ENCODE measurements around the gene KLF7. TPM values are rescaled to one million over a fixed set of nuclear protein-coding genes. Genes with fewer than 3 reads are reported as not detected.

Gene KLF7
- polyA plus RNA-seq, 3 donors, result 9.4 to 40.7 (median 10.3) TPM

DNA sequence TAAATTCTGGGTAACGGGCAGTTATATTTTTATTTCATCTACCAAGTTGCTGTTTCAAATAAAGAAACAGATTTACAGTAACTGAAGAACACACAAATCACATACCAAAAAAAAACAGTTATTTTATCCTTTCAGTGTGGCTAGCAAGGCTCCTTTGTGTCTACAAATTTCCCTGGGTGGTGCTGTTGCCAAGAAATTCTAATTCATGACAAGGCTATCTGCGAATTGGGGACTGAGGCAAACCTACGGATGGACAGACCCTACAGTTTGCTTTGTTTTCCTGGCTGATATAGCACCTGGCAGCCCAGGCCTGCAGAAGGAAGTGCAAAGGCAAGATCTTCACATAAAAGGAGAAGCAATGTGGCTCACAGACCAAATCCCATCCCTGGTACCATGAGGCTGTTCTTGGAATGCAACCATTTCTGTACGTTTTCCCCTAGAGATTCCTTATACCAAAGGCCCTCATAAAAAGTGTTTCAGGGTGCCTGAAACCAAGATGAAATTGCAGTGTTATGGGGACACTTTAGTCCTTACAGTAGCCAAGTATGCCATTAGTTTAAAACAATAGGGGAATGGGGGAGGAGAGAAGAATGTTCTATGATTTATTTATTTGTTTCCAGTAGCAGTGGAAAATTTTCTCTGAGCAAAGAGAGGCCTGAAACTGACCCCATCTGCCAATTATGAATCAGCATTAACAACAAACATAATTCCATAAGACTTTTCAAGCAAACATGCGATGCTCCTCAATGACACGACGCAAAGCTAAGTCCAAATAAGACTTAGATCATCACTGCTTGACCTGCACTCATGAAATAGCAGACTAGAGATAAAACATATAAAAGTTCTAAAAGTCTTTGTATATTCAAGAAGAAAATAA, 4.3 kb downstream of the KLF7 start:
- intact Hi-C loops (cut with micrococcal nuclease), result loop anchor here (5.0 to 10.0 kb wide), 3 partner anchors 81 to 343 kb away; no protein-coding TSS in a partner anchor
- TF ChIP-seq CTCF (IDR thresholded peaks at IDR 0.05), result no peak
- peaks cover 0 to 2% (median 0%) of the 10 kb centered on the region in 7 donors for H3K9me3 Mint-ChIP-seq
- H3K4me3 Mint-ChIP-seq, result no peak overlapping the region
- 43% methylated on average over 2 of the region's 7 CpGs for WGBS (ENCODE audit: insufficient coverage)
- peak overlapping the region in 1 of 7 donors; percentile 1 for H3K27ac Mint-ChIP-seq
- Histone ChIP-seq H3K4me2 (replicated peaks; ENCODE audit: extremely low read depth, low read length, poor library complexity, severe bottlenecking) (no peak overlapping the region), H4K20me1 (ENCODE audit: insufficient read depth, low read length) (peaks cover 63% of the 10 kb centered on the region), H3K9ac (ENCODE audit: insufficient read depth, low read length, poor library complexity, severe bottlenecking) (no peak overlapping the region), H3K36me3 (replicated peaks in 1 of 2; ENCODE audit: control insufficient read depth in 1 of 2, insufficient read depth in 2 of 2, low read length in 2 of 2) (peaks cover 0 to 18% of the 10 kb centered on the region in 2 donors), H3K79me2 (ENCODE audit: insufficient read depth, low read length) (peaks cover 96% of the 10 kb centered on the region), H3K4me3 (replicated peaks in 1 of 3; ENCODE audit: low read depth in 2 of 3, low read length in 3 of 3) (no peak overlapping the region), H3K27me3 (ENCODE audit: control insufficient read depth in 2 of 2, insufficient read depth in 2 of 2, low read length in 2 of 2) (no peaks in the 10 kb centered on the region), H2AFZ (ENCODE audit: insufficient read depth, low read depth, low read length, poor library complexity, severe bottlenecking) (no peak overlapping the region), H3K27ac (ENCODE audit: low read depth in 1 of 2, low read length in 2 of 2) (peak overlapping the region in 1 of 2 donors; percentile 12), H3K9me3 (replicated peaks in 1 of 2; ENCODE audit: control insufficient read depth in 1 of 2, insufficient read depth in 1 of 2, low read length in 2 of 2) (no peaks in the 10 kb centered on the region), H3K4me1 (ENCODE audit: control insufficient read depth in 1 of 2, insufficient read depth in 2 of 2, low read length in 2 of 2) (peaks cover 47 to 61% of the 10 kb centered on the region in 2 donors)
- H3K36me3 Mint-ChIP-seq, result peaks cover 30 to 33% of the 10 kb centered on the region in 2 donors
- H3K4me1 Mint-ChIP-seq, result peaks cover 60% of the 10 kb centered on the region
- DNase-seq, result no peak
- H3K27me3 Mint-ChIP-seq (ENCODE audit: low read depth in 3 of 3), result peaks cover 0 to 2% (median 0%) of the 10 kb centered on the region in 3 donors

- Mint-ChIP-seq H3K36me3 (peaks cover 32 to 33% of the 10 kb centered on the region in 2 donors), H3K27ac (no peak overlapping the region), H3K27me3 (ENCODE audit: low read depth in 3 of 3) (no peaks in the 10 kb centered on the region), H3K9me3 (peaks cover 0 to 2% (median 0%) of the 10 kb centered on the region in 7 donors), H3K4me1 (peaks cover 74% of the 10 kb centered on the region), H3K4me3 (no peak overlapping the region)
- H3K27me3 ChIP-seq (ENCODE audit: control insufficient read depth in 2 of 2, insufficient read depth in 2 of 2, low read length in 2 of 2), result no peaks in the 10 kb centered on the region
- H4K20me1 ChIP-seq (ENCODE audit: insufficient read depth, low read length), result peaks cover 77% of the 10 kb centered on the region
- no peak for DNase-seq
- intact Hi-C loops (cut with micrococcal nuclease), result loop anchor here (5.0 to 10.0 kb wide), 3 partner anchors 82 to 345 kb away; no protein-coding TSS in a partner anchor
- H3K4me3 ChIP-seq (replicated peaks in 1 of 3; ENCODE audit: low read depth in 2 of 3, low read length in 3 of 3), result no peak overlapping the region
- no peak overlapping the region for H2AFZ ChIP-seq (ENCODE audit: insufficient read depth, low read depth, low read length, poor library complexity, severe bottlenecking)
- peaks cover 60 to 75% of the 10 kb centered on the region in 2 donors for H3K4me1 ChIP-seq (ENCODE audit: control insufficient read depth in 1 of 2, insufficient read depth in 2 of 2, low read length in 2 of 2)
- WGBS (ENCODE audit: insufficient coverage), result no CpG with 5 or more reads among the region's 7 CpGs
- H3K27ac ChIP-seq (ENCODE audit: low read depth in 1 of 2, low read length in 2 of 2), result no peak overlapping the region
- H3K36me3 ChIP-seq (replicated peaks in 1 of 2; ENCODE audit: control insufficient read depth in 1 of 2, insufficient read depth in 2 of 2, low read length in 2 of 2), result peaks cover 0 to 18% of the 10 kb centered on the region in 2 donors
- no peak overlapping the region for H3K9ac ChIP-seq (ENCODE audit: insufficient read depth, low read length, poor library complexity, severe bottlenecking)
- no peak overlapping the region for H3K4me2 ChIP-seq (replicated peaks; ENCODE audit: extremely low read depth, low read length, poor library complexity, severe bottlenecking)
- H3K9me3 ChIP-seq (replicated peaks in 1 of 2; ENCODE audit: control insufficient read depth in 1 of 2, insufficient read depth in 1 of 2, low read length in 2 of 2), result no peaks in the 10 kb centered on the region
- peaks cover 100% of the 10 kb centered on the region for H3K79me2 ChIP-seq (ENCODE audit: insufficient read depth, low read length)
- TF ChIP-seq CTCF (IDR thresholded peaks at IDR 0.05), result no peak
Measured at GRCh38 chr2:207160115-207160514, 5.6 kb downstream of the KLF7 start.

Measured in CD14-positive monocyte (primary cell).